GM12878 (cell line): ENCODE measurements around the gene LIMK1. TPM values are rescaled to one million over a fixed set of nuclear protein-coding genes. Genes with fewer than 3 reads are reported as not detected.

ENCODE experiments used
- ATAC-seq: fragments of 200-7000 bp; cut with Tn5 transposase; 3 replicates; pipeline ENCODE4 v1.9.1; 2020; ENCODE audit warnings: mild to moderate bottlenecking, moderate library complexity
- BruUV-seq: library from RNA; stranded (reverse); fragments of 400-500 nt; replicated peaks from 2 replicates; lab custom pipeline; 2021; lab: Mats Ljungman, UMichigan
- CTCF ChIA-PET: fragments of 300-600 bp; sonication (Branson Sonifier 250); formaldehyde crosslinking; extraction: SDS; loops from one replicate; lab custom pipeline; 2021; ENCODE audit warnings: inconsistent platforms; lab: Yijun Ruan, JAX
- POLR2A ChIA-PET: fragments of 350-600 bp; formaldehyde crosslinking; extraction: SDS; loops from one replicate; lab custom pipeline; 2021; ENCODE audit warnings: inconsistent platforms; lab: Charles Lee
- RAD21 ChIA-PET: fragments of 300-600 bp; sonication (Branson Sonifier 250); formaldehyde crosslinking; loops from one replicate; lab custom pipeline; 2023; ENCODE audit warnings: antibody characterized with exemption; ENCODE audit not compliant: unreplicated experiment; lab: Charles Lee
- SMC1A ChIA-PET: fragments of 300-600 bp; sonication (Branson Sonifier 250); formaldehyde crosslinking; loops from one replicate; lab custom pipeline; 2023; ENCODE audit not compliant: unreplicated experiment, uncharacterized antibody; lab: Charles Lee
- DNase-seq: peaks from one replicate; pipeline ENCODE4 v3.0.0-alpha.2; 2011; ENCODE audit warnings: low read depth, low spot score
- FAIRE-seq: peaks from 3 replicates; lab custom pipeline; 2011; peaks lifted over from hg19 to GRCh38; lab: Jason Lieb, UNC
- H2AFZ ChIP-seq: 2 replicates; pipeline ENCODE4 v1.6.0; 2011; ENCODE audit warnings: low read depth, low read length, control low read depth; ENCODE audit not compliant: control insufficient read depth
- H3K27ac ChIP-seq: 2 replicates; pipeline ENCODE4 v1.5.1; 2011; ENCODE audit warnings: control low read depth; ENCODE audit not compliant: control insufficient read depth, insufficient read depth
- H3K27me3 ChIP-seq, 2 experiments: replicated peaks in 1 of 2; 2 replicates each; pipeline versions ENCODE4 v1.6.0 to v1.6.1; 2011; ENCODE audit warnings: low read length in 1 of 2; ENCODE audit not compliant: control insufficient read depth in 2 of 2, insufficient read depth in 2 of 2
- H3K36me3 ChIP-seq, 2 experiments: 2 replicates each; pipeline ENCODE4 v1.5.1; 2011; ENCODE audit warnings: low read length in 1 of 2; ENCODE audit not compliant: control insufficient read depth in 2 of 2, insufficient read depth in 2 of 2
- H3K4me1 ChIP-seq: 2 replicates; pipeline ENCODE4 v1.6.1; 2011; ENCODE audit warnings: mild to moderate bottlenecking, low read length, moderate library complexity, mixed read lengths; ENCODE audit not compliant: control insufficient read depth, insufficient read depth
- H3K4me2 ChIP-seq: 2 replicates; pipeline ENCODE4 v1.6.0; 2011; ENCODE audit warnings: control low read depth; ENCODE audit not compliant: control insufficient read depth, insufficient read depth
- H3K4me3 ChIP-seq: fragments of 200-600 bp; sonication (generic); 2 replicates; pipeline ENCODE4 v1.5.1; 2016
- H3K79me2 ChIP-seq: 2 replicates; pipeline ENCODE4 v1.6.0; 2011; ENCODE audit warnings: low read length; ENCODE audit not compliant: control insufficient read depth, insufficient read depth
- H3K9ac ChIP-seq: 2 replicates; pipeline ENCODE4 v1.8.0; 2011; ENCODE audit warnings: low read length, control low read depth, mixed read lengths; ENCODE audit not compliant: control insufficient read depth, insufficient read depth
- H3K9me3 ChIP-seq: replicated peaks from 3 replicates; pipeline ENCODE4 v1.5.1; 2011; ENCODE audit warnings: mild to moderate bottlenecking, low read length; ENCODE audit not compliant: control insufficient read depth, insufficient read depth
- H4K20me1 ChIP-seq: 2 replicates; pipeline ENCODE4 v1.6.0; 2011; ENCODE audit not compliant: control insufficient read depth, insufficient read depth
- CBX5 ChIP-seq: sonication (generic); IDR thresholded peaks from 2 replicates; pipeline ENCODE4 v1.6.1; 2016; ENCODE audit warnings: low read depth, moderate library complexity, mild to moderate bottlenecking, inconsistent platforms
- EP300 ChIP-seq, 2 experiments: fragments of 150-350 bp in 1 of 2; IDR thresholded peaks; 2 replicates each; pipeline ENCODE4 v1.6.1; 2011 to 2012; ENCODE audit warnings: low read depth in 2 of 2, low read length in 2 of 2, borderline replicate concordance in 1 of 2, improper control_type of control experiment in 1 of 2, inconsistent platforms in 1 of 2; ENCODE audit not compliant: control insufficient read depth in 1 of 2
- FOXM1 ChIP-seq: IDR thresholded peaks from 2 replicates; pipeline ENCODE4 v1.6.1; 2012; ENCODE audit warnings: low read depth, mild to moderate bottlenecking, inconsistent platforms, low read length, moderate library complexity
- GATAD2B ChIP-seq: fragments of 450-650 bp; conservative IDR thresholded peaks from 2 replicates; pipeline ENCODE4 v1.6.1; 2017; ENCODE audit warnings: low read depth, mild to moderate bottlenecking, moderate library complexity
- HDGF ChIP-seq: fragments of 450-650 bp; IDR thresholded peaks from 2 replicates; pipeline ENCODE4 v1.6.1; 2016; ENCODE audit warnings: antibody characterized with exemption
- NR2C1 ChIP-seq: fragments of 450-650 bp; IDR thresholded peaks from 2 replicates; pipeline ENCODE4 v1.6.1; 2017; ENCODE audit warnings: antibody characterized with exemption, mild to moderate bottlenecking, moderate library complexity
- RELA ChIP-seq: fragments of 450-650 bp; IDR thresholded peaks from 2 replicates; pipeline ENCODE4 v1.8.0; 2014; ENCODE audit warnings: borderline replicate concordance; ENCODE audit not compliant: partially characterized antibody
- RUNX3 ChIP-seq: IDR thresholded peaks from 2 replicates; pipeline ENCODE4 v1.6.1; 2012; ENCODE audit warnings: low read length, inconsistent platforms
- SRF ChIP-seq, 2 experiments: IDR thresholded peaks; 2 replicates each; pipeline ENCODE4 v1.6.1; 2011; ENCODE audit warnings: low read depth in 2 of 2, low read length in 2 of 2, mild to moderate bottlenecking in 1 of 2, moderate library complexity in 1 of 2
- WGBS: methylation state at CpG from one replicate; pipeline ENCODE4 v1.1.6; 2016; ENCODE audit warnings: low lambda C conversion rate; ENCODE audit not compliant: insufficient replicate concordance, insufficient coverage; ENCODE audit errors: missing lambda C conversion rate; 5-methylcytosine and 5-hydroxymethylcytosine counted together
- in situ Hi-C: fragments of 300-500 bp; cut with MboI; formaldehyde crosslinking; loops from 9 replicates; pipeline ENCODE4 v1.14.3; 2018; ENCODE audit warnings: mixed read lengths
- intact Hi-C: fragments of 100-400 bp; cut with micrococcal nuclease; formaldehyde crosslinking; loops from one replicate; pipeline ENCODE4 v1.14.2; 2022; ENCODE audit not compliant: unreplicated experiment
- polyA plus RNA-seq, 11 experiments: library from polyadenylated mRNA; depleted of rRNA in 4 of 11; unstranded in 6 of 11; stranded (reverse) in 5 of 11; fragments of >200 nt; fragmentation: Nextera tagmentation in 4 of 11; fragmentation: Illumina TruSeq in 1 of 11; extraction: Ambion mirVana in 4 of 11; extraction: Trizol in 1 of 11; gene quantifications; 1 replicate in 1 of 11; 2 replicates in 10 of 11; pipeline versions ENCODE4 v1.2.1 to v1.2.3, GENCODE V29; 2011 to 2016; ENCODE audit warnings: inconsistent platforms in 2 of 11, missing spikeins in 2 of 11, low read depth in 1 of 11
- total RNA-seq, 4 experiments: library from RNA; depleted of rRNA in 3 of 4; stranded (reverse); fragments of >200 nt in 3 of 4; fragmentation: Illumina TruSeq in 1 of 4; extraction: Trizol in 1 of 4; gene quantifications; 2 replicates each; pipeline versions ENCODE4 v1.2.1 to v1.2.3, GENCODE V29; 2013 to 2021

LIMK1 gene
- total and polyA plus RNA-seq, 10 of the 15 experiments (the other 5 are each of a cell fraction or from before 2014, with no cell fraction given), result 0.71 to 59.4 (median 28.8) TPM

DNA sequence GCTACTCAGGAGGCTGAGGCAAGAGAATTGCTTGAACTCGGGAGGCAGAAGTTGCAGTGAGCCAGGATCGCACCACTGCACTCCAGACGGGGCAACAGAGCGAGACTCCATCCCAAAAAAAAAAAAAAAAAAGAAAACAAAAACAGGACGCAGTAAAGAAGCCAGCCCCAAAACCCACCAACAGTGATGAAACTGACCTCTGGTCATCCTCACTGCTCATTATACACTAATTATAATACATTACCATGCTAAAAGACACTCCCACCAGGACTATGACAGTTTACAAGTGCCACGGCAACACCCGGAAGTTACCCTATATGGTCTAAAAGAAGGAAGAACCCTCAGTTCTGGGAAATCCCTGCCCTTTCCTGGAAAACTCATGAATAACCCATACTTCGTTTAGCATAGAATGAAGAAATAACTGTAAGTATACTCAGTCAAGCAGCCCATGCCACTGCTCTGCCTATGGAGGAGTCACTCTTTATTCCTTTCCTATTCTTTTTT is 50.6 kb downstream of the LIMK1 start:
- H3K9ac ChIP-seq, result no peak overlapping the region
- H3K79me2 ChIP-seq, result no peaks in the 10 kb centered on the region
- DNase-seq (no peak), ATAC-seq (no peak), FAIRE-seq (no peak)
- peak in 1 of 2 experiments; percentile 60; a peak in 1 of 4 replicates for TF ChIP-seq SRF (IDR thresholded peaks at IDR 0.05; ENCODE audit: low read depth in 2 of 2, low read length in 2 of 2)
- TF ChIP-seq HDGF, result no peak
- H4K20me1 ChIP-seq, result no peaks in the 10 kb centered on the region
- no peaks in the 10 kb centered on the region for H3K9me3 ChIP-seq
- ChIA-PET RAD21 (no interaction called here), CTCF (no interaction called here), POLR2A (no interaction called here), SMC1A (no interaction called here)
- no TSS peak for BruUV-seq
- WGBS, result 23% methylated on average over 5 of the region's 8 CpGs
- no peaks in the 10 kb centered on the region for H3K4me1 ChIP-seq
- H3K4me3 ChIP-seq, result no peak overlapping the region
- intact Hi-C loops, result no loop called here
- no peaks in the 10 kb centered on the region for H3K36me3 ChIP-seq
- no peak overlapping the region for H3K27ac ChIP-seq
- H2AFZ ChIP-seq, result no peak overlapping the region
- H3K27me3 ChIP-seq, result no peaks in the 10 kb centered on the region
- H3K4me2 ChIP-seq, result no peak overlapping the region
- in situ Hi-C loops, result no loop called here

- WGBS, result 85% methylated on average over 11 of the region's 12 CpGs
- intact Hi-C loops, result no loop called here
- ChIA-PET CTCF (interaction anchor here (0.6 to 1.6 kb wide), 2 partner anchors 69 to 157 kb away, joined by 3 read pairs; no protein-coding TSS in a partner anchor), POLR2A (no interaction called here), RAD21 (no interaction called here), SMC1A (no interaction called here)
- Histone ChIP-seq H3K4me3 (no peak overlapping the region), H3K27ac (no peak overlapping the region), H4K20me1 (no peaks in the 10 kb centered on the region), H3K4me1 (peaks cover 3% of the 10 kb centered on the region), H3K4me2 (no peak overlapping the region), H3K9me3 (no peaks in the 10 kb centered on the region), H2AFZ (no peak overlapping the region), H3K9ac (no peak overlapping the region), H3K36me3 (no peaks in the 10 kb centered on the region), H3K27me3 (no peaks in the 10 kb centered on the region), H3K79me2 (no peaks in the 10 kb centered on the region)
- ATAC-seq, result no peak
- in situ Hi-C loops, result no loop called here
- BruUV-seq, result no TSS peak
- no peak for FAIRE-seq
- no peak for DNase-seq
- no peak for TF ChIP-seq RELA
- TF ChIP-seq CBX5, result no peak
- no peak for TF ChIP-seq GATAD2B
- no peak for TF ChIP-seq NR2C1
- no peak for TF ChIP-seq EP300 (IDR thresholded peaks at IDR 0.05; ENCODE audit: borderline replicate concordance in 1 of 2, control insufficient read depth in 1 of 2, low read depth in 2 of 2, low read length in 2 of 2)
- TF ChIP-seq FOXM1, result no peak
- no peak for TF ChIP-seq RUNX3
Observed at GRCh38 chr7:74138334-74138867, 54.8 kb downstream of the LIMK1 start.
